Measurements from ENCODE around the gene ACVR1B. TPM values are rescaled to one million over a fixed set of nuclear protein-coding genes. Genes with fewer than 3 reads are reported as not detected.

ACVR1B gene
- total and polyA plus RNA-seq, 2 experiments from 2014 or later = 2.4 to 7.5 TPM

DNA sequence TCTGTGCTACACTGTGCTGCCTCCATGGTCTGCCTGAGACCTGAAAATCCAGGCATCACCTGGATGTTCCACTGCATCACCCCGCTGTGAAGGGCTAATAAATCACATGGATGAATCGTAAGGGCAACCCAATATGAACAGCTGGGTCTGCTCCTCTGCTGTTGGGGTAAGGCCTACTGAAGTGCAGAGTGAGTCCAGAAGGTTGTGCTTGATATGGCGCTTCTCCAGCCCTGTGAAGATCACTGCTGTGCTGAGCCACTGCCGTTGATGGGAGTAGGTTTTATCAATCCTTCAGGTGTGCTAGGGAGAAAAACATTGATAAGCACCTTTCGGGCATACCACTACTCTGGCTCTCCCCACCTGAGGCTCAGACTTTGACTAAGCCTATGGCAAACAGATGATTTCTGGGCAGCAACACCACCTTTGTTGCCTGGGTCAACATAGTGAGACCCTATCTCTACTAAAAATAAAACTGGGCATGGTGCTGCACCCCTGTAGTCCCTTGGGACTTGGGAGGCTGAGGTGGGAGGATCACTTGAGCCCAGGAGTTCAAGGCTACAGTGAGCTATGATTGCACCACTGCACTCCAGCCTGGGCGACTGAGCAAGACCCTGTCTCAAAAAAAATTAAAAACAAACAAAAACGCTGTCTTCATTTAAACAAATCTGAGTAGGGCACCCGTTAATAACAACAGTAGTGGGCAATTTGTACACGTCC lies 42.5 kb upstream of the ACVR1B start:
- peaks cover 7% of the 10 kb centered on the region for H3F3A ChIP-seq (replicated peaks; ENCODE audit: low read depth)
- H3K4me3 Mint-ChIP-seq = no peak overlapping the region; the same call in 2 of the 3 replicates
- H3K27me3 ChIP-seq (ENCODE audit: insufficient read depth) = peaks cover 62% of the 10 kb centered on the region
- no peaks in the 10 kb centered on the region for H3K79me2 ChIP-seq (replicated peaks; ENCODE audit: insufficient read depth)
- H3K4me2 ChIP-seq = no peak overlapping the region
- DNase-seq (ENCODE audit: low spot score) (no peak), ATAC-seq (no peak)
- no peaks in the 10 kb centered on the region; the same call in 1 of the 2 replicates for H4K20me1 ChIP-seq (replicated peaks; ENCODE audit: insufficient read depth)
- no peak overlapping the region for H3K4me3 ChIP-seq
- H3K27ac Mint-ChIP-seq = no peak overlapping the region
- H3K9me3 Mint-ChIP-seq = peaks cover 3% of the 10 kb centered on the region; the same call in 1 of the 3 replicates
- H2AFZ ChIP-seq = no peak overlapping the region
- H3K4me1 Mint-ChIP-seq = peaks cover 28% of the 10 kb centered on the region
- TF ChIP-seq EZH2 (IDR thresholded peaks at IDR 0.05; ENCODE audit: low read depth, unreplicated experiment) (no peak), REST (IDR thresholded peaks at IDR 0.05; ENCODE audit: unreplicated experiment) (no peak), CTCF (conservative IDR thresholded peaks at IDR 0.05; ENCODE audit: low read depth in 2 of 2) (no peak), ZNF331 (CRISPR knock-in tag; IDR thresholded peaks at IDR 0.05; ENCODE audit: low read depth) (no peak), STAT1 (IDR thresholded peaks at IDR 0.05; ENCODE audit: unreplicated experiment) (no peak), ZNF114 (CRISPR knock-in tag; IDR thresholded peaks at IDR 0.05) (no peak), POLR2AphosphoS5 (IDR thresholded peaks at IDR 0.05; ENCODE audit: low read depth) (no peak), ZNF462 (CRISPR knock-in tag; IDR thresholded peaks at IDR 0.05) (no peak), EZH2phosphoT487 (IDR thresholded peaks at IDR 0.05; ENCODE audit: unreplicated experiment) (no peak), NANOG (IDR thresholded peaks at IDR 0.05; ENCODE audit: borderline replicate concordance) (no peak), CREB1 (CRISPR knock-in tag; IDR thresholded peaks at IDR 0.05; ENCODE audit: low read depth) (no peak), JUNB (IDR thresholded peaks at IDR 0.05; ENCODE audit: unreplicated experiment) (no peak)
- TF ChIP-seq, protein P1, sequence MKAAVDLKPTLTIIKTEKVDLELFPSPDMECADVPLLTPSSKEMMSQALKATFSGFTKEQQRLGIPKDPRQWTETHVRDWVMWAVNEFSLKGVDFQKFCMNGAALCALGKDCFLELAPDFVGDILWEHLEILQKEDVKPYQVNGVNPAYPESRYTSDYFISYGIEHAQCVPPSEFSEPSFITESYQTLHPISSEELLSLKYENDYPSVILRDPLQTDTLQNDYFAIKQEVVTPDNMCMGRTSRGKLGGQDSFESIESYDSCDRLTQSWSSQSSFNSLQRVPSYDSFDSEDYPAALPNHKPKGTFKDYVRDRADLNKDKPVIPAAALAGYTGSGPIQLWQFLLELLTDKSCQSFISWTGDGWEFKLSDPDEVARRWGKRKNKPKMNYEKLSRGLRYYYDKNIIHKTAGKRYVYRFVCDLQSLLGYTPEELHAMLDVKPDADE (IDR thresholded peaks at IDR 0.05) = no peak
- H3K4me1 ChIP-seq (ENCODE audit: insufficient read depth) = peaks cover 15% of the 10 kb centered on the region
- no peak overlapping the region for H3K27ac ChIP-seq (ENCODE audit: low read depth)
- no peaks in the 10 kb centered on the region for H3K36me3 ChIP-seq (ENCODE audit: insufficient read depth)
- H3K9me2 ChIP-seq (ENCODE audit: insufficient read depth) = no peaks in the 10 kb centered on the region
- H3K36me3 Mint-ChIP-seq (ENCODE audit: low read depth) = no peaks in the 10 kb centered on the region
- H3K27me3 Mint-ChIP-seq (ENCODE audit: insufficient read depth, low read depth, poor library complexity) = peaks cover 37% of the 10 kb centered on the region

Measured in GM23338 (cell line).